Heart left ventricle (tissue), 13 donors: ENCODE measurements around the gene RASGEF1C.

Experiments
- POLR2A ChIP-seq, 2 donors: fragments of 450-650 bp; IDR thresholded peaks; one replicate each; pipeline ENCODE4 v1.6.1; 2017; ENCODE audit warnings: antibody characterized with exemption in 2 of 2, mild to moderate bottlenecking in 2 of 2, moderate library complexity in 2 of 2
- TF ChIP-seq, protein P1 (sequence below), 12 donors: fragments of 200-600 bp; sonication (generic) in 4 of 12; IDR thresholded peaks; one replicate each; pipeline versions ENCODE4 v1.5.0 to v1.8.0; 2018 to 2022; ENCODE audit warnings: antibody characterized with exemption in 12 of 12, mild to moderate bottlenecking in 5 of 12
- donor health status: ischemic (EF 13 %, LVEDD 7.1; RV severe dilation, severe dysfunction).
- donor health status: DM: no; HTN: yes; CAD: no.
- donor health status: DM: no; HTN: no; CAD: no.
- donor health status: ischemic (EF 25% LVEDD 6.9; RV normal size, moderate dysfunction).
- donor health status: ischemic (EF 25% LVEDD 5.7; RV mildly dilated, moderate dysfunction).
- donor health status: ischemic (EF 35%, LVEDD 5.7; RV mildly dilated, moderate dysfunction).
- donor health status: nonischemic (EF 11% LVEDD 7.7; RV severe dilation, severe dysfunction).
- donor health status: DM: yes; HTN: yes; CAD: no.
- donor health status: PGD.
- donor health status: ischemic (EF 29% LVEDD 5.4; RV normal size, mild dysfunction).
- donor health status: nonischemic (EF 23%, LVEDD 6.1; RV moderate dilation, normal function).

DNA sequence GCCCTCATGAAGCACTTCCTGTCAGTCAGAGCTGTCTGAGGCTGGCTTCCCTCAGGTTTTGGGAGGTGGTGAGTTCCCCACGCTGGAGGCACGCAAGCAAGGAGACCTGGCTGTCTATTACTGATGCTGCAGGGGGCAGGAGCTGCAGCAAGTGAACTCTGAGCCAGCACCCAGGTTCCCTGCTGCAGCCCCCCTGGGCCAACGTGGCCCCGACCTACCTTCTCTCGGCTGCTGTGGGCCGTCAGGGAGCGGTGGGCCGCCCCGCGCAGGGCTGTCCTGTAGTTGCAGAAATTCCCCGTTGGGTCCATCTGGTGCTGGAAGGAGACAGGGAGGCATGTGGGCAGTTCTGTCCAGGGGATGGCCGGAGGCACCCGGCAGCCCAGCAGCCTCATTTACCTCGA, 90.6 kb downstream of the RASGEF1C start:
- TF ChIP-seq, protein P1, sequence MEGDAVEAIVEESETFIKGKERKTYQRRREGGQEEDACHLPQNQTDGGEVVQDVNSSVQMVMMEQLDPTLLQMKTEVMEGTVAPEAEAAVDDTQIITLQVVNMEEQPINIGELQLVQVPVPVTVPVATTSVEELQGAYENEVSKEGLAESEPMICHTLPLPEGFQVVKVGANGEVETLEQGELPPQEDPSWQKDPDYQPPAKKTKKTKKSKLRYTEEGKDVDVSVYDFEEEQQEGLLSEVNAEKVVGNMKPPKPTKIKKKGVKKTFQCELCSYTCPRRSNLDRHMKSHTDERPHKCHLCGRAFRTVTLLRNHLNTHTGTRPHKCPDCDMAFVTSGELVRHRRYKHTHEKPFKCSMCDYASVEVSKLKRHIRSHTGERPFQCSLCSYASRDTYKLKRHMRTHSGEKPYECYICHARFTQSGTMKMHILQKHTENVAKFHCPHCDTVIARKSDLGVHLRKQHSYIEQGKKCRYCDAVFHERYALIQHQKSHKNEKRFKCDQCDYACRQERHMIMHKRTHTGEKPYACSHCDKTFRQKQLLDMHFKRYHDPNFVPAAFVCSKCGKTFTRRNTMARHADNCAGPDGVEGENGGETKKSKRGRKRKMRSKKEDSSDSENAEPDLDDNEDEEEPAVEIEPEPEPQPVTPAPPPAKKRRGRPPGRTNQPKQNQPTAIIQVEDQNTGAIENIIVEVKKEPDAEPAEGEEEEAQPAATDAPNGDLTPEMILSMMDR (IDR thresholded peaks at IDR 0.05): no peak
- TF ChIP-seq POLR2A (IDR thresholded peaks at IDR 0.05): no peak
